NCI-H345 treated with DMSO at 0.1 percent for 48 hours (cell line): ENCODE measurements around the gene GSTM4.
"Not testable (repeated sequence)": the region's sequence is repeated elsewhere in the genome, so short reads cannot be mapped to it uniquely, and the experiment has no call there.

Experiments used
- DNase-seq: peaks from one replicate; lab custom pipeline; 2025; ENCODE audit not compliant: unreplicated experiment; lab: John Stamatoyannopoulos, UW

The GSTM4 gene

GRCh38 chr1:109695138-109695537 lies 39.2 kb downstream of the GSTM4 start:
- DNase-seq: not testable (repeated sequence)

GRCh38 chr1:109697066-109697465 lies 41.2 kb downstream of the GSTM4 start:
- no peak for DNase-seq

- not testable (repeated sequence) for DNase-seq
These were observed 42.0 kb downstream of the GSTM4 start for GRCh38 chr1:109697861-109698260.

GRCh38 chr1:109702940-109703339 lies 47.0 kb downstream of the GSTM4 start:
- DNase-seq: not testable (repeated sequence)

GRCh38 chr1:109704173-109704572 lies 48.3 kb downstream of the GSTM4 start:
- DNase-seq: no peak

- no peak for DNase-seq
These were observed 49.5 kb downstream of the GSTM4 start for GRCh38 chr1:109705411-109705810.

GRCh38 chr1:109708949-109709348 lies 53.0 kb downstream of the GSTM4 start:
- not testable (repeated sequence) for DNase-seq

GRCh38 chr1:109709822-109710221 lies 53.9 kb downstream of the GSTM4 start:
- DNase-seq: not testable (repeated sequence)
